Thoracic aorta (tissue), 2 donors: ENCODE measurements around the gene ZNF23. TPM values are rescaled to one million over a fixed set of nuclear protein-coding genes. Genes with fewer than 3 reads are reported as not detected.

Experiments used
- ATAC-seq: fragments of 150-250 bp; one replicate; pipeline ENCODE4 v1.8.0; 2017; ENCODE audit warnings: low read depth; ENCODE audit not compliant: insufficient number of reproducible peaks, low FRiP score
- DNase-seq: peaks from one replicate; pipeline ENCODE4 v3.0.0-alpha.2; 2020; ENCODE audit warnings: low spot score
- H3K27ac ChIP-seq, 2 donors: fragments of 200-600 bp; sonication (generic); 1 replicate in 1 of 2; 2 replicates in 1 of 2; pipeline ENCODE4 v1.5.1; 2016; ENCODE audit warnings: mild to moderate bottlenecking in 2 of 2, moderate library complexity in 2 of 2
- H3K27me3 ChIP-seq: fragments of 200-600 bp; sonication (generic); replicated peaks from 2 replicates; pipeline ENCODE4 v1.6.0; 2016; ENCODE audit warnings: mild to moderate bottlenecking; ENCODE audit not compliant: insufficient read depth
- H3K36me3 ChIP-seq: fragments of 200-600 bp; sonication (generic); one replicate; pipeline ENCODE4 v1.5.1; 2016
- H3K4me1 ChIP-seq, 2 donors: fragments of 200-600 bp; sonication (generic); 1 replicate in 1 of 2; 2 replicates in 1 of 2; pipeline versions ENCODE4 v1.5.1 to v1.6.0; 2016; ENCODE audit warnings: low read depth in 2 of 2, mild to moderate bottlenecking in 1 of 2; ENCODE audit not compliant: control insufficient read depth in 1 of 2
- H3K4me3 ChIP-seq: fragments of 200-600 bp; sonication (generic); 2 replicates; pipeline ENCODE4 v1.5.1; 2016; ENCODE audit warnings: mild to moderate bottlenecking
- H3K9me3 ChIP-seq: fragments of 200-600 bp; sonication (generic); 2 replicates; pipeline ENCODE4 v1.5.1; 2016
- total RNA-seq, 2 donors: library from RNA; depleted of rRNA; stranded (reverse); fragments of >200 nt; gene quantifications; one replicate each; pipeline versions ENCODE4 v1.1.0 to v1.2.3, GENCODE V29; 2016
- TF ChIP-seq, protein P1 (sequence below): fragments of 200-600 bp; sonication (generic); IDR thresholded peaks from one replicate; pipeline ENCODE4 v1.5.1; 2019; ENCODE audit warnings: antibody characterized with exemption

ZNF23 gene
- total RNA-seq, 2 donors from 2014 or later: 3.9 to 10.1 TPM

DNA sequence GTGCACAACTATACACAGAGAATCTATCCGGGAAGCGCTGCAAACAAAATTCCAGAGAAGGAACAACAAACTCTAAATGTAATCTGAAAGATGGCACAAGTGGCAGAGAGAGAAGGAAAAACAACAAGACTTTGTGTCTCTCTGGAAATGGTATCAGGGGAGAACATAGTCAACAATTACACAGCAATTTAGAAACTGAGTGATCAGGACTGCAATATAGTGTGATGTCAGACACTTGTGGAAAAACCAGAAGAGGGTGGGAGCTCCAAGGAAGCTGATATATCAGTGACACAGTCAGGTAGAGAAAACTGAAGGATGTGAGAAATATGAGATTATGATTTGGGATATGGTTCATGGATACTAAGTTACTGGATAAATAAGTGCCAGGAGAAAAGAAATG is 18.9 kb upstream of the ZNF23 start:
- H3K36me3 ChIP-seq: peaks cover 15% of the 10 kb centered on the region
- TF ChIP-seq, protein P1, sequence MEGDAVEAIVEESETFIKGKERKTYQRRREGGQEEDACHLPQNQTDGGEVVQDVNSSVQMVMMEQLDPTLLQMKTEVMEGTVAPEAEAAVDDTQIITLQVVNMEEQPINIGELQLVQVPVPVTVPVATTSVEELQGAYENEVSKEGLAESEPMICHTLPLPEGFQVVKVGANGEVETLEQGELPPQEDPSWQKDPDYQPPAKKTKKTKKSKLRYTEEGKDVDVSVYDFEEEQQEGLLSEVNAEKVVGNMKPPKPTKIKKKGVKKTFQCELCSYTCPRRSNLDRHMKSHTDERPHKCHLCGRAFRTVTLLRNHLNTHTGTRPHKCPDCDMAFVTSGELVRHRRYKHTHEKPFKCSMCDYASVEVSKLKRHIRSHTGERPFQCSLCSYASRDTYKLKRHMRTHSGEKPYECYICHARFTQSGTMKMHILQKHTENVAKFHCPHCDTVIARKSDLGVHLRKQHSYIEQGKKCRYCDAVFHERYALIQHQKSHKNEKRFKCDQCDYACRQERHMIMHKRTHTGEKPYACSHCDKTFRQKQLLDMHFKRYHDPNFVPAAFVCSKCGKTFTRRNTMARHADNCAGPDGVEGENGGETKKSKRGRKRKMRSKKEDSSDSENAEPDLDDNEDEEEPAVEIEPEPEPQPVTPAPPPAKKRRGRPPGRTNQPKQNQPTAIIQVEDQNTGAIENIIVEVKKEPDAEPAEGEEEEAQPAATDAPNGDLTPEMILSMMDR: no peak
- no peak for DNase-seq
- no peak overlapping the region for H3K27ac ChIP-seq
- H3K9me3 ChIP-seq: no peaks in the 10 kb centered on the region
- no peak overlapping the region for H3K4me3 ChIP-seq
- peaks cover 3 to 10% of the 10 kb centered on the region in 2 donors for H3K4me1 ChIP-seq
- no peak for ATAC-seq
- no peaks in the 10 kb centered on the region for H3K27me3 ChIP-seq

DNA sequence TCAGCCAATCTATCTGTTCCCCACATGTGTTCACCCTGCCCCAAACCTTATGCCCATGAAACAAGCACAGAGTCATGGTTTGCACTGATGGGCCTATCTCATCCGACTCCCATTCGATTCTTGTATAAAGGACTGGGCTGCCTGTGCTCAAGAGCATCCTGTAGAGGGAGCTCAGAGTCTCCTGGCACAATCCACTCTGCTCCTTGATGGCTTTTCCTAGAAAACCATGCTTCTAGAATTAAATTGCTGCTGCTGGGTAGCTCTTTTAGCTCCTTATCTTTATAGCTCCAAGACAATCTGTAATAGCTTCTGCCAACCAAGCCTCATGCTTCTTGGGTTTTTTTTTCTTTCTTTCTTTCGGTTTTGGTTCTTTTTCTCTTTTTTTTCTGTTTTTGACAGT is 17.4 kb upstream of the ZNF23 start:
- ATAC-seq: no peak
- TF ChIP-seq, protein P1: peak; percentile 11
- no peak for DNase-seq
- Histone ChIP-seq H3K27ac (no peak overlapping the region), H3K9me3 (no peaks in the 10 kb centered on the region), H3K4me3 (no peak overlapping the region), H3K36me3 (peaks cover 15% of the 10 kb centered on the region), H3K4me1 (peaks cover 3 to 5% of the 10 kb centered on the region in 2 donors), H3K27me3 (no peaks in the 10 kb centered on the region)

DNA sequence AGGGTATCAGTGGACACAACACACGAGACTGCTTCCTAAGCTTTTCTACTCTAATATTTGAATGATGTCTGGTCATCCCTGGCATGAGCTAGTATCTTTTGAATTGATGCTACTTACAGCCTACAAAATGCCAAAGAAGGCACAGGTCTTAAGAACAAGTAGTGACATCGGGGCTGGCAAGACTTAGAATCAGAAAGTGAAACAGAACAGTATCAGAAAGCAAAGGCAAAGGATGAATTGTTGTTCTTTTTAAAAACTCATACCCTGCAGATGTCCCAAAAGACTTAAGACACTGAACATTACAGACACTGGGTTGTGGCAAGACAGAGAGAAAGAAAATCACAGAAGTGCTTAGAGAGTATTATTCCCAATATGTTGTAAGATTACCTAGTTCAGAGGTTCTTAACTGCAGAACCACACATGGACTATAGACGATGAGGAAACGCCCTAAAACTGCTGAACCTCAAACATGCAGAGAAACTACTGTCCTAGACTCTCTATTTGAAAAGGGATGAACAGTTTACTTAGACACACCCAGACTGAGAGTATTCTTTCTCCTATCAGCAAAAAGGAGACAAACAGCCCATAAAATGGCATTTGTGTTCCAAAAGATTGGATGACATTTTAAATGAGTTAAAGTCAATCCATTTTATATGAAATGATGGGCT is 14.5 kb upstream of the ZNF23 start:
- DNase-seq: no peak
- peaks cover 15% of the 10 kb centered on the region for H3K36me3 ChIP-seq
- no peak overlapping the region for H3K4me3 ChIP-seq
- TF ChIP-seq, protein P1: no peak
- H3K9me3 ChIP-seq: no peaks in the 10 kb centered on the region
- H3K27me3 ChIP-seq: no peaks in the 10 kb centered on the region
- H3K27ac ChIP-seq: no peak overlapping the region
- ATAC-seq: no peak
- H3K4me1 ChIP-seq: no peaks in the 10 kb centered on the region

DNA sequence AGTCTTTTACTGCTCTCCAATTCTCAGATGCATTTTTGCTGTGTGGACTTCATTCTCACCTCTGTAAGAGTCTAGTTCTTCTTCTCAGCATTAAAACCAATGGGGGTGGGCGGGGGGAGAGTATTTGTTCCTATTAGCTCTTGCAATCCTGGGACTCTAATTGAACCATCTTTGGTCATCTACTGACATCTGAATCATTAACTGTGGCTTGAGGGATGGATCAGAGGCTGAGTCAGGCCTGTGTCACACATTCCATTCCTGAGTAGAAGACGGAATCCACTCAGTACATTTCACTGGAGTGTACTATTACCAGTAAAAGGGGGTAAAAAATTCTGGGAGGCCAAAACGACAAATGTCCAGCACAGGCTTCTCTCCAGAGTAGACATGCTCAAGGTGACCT is 12.8 kb upstream of the ZNF23 start:
- H3K27me3 ChIP-seq: no peaks in the 10 kb centered on the region
- H3K36me3 ChIP-seq: peaks cover 15% of the 10 kb centered on the region
- TF ChIP-seq, protein P1: no peak
- DNase-seq: no peak
- no peaks in the 10 kb centered on the region for H3K4me1 ChIP-seq
- ATAC-seq: no peak
- no peaks in the 10 kb centered on the region for H3K9me3 ChIP-seq
- H3K4me3 ChIP-seq: no peak overlapping the region
- no peak overlapping the region for H3K27ac ChIP-seq

DNA sequence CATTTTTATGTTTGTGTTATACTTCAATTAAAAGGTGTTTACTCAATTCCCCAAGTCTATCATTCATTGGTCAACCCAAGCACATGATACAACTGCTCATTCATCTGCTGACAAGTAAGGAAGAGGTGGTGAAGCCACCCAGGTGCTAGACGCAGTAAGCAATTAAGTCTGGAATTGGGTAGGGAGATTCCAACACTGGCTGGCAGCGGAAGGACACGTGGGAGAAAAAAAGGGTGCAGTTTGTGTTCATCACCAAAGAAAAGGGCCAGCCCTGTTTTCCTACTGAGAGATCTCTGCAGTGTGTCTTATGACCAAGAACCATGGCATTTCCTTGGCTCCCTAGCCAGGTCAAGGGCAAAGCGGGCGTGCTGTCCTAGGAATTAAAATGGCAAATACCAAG is 11.8 kb upstream of the ZNF23 start:
- no peaks in the 10 kb centered on the region for H3K27me3 ChIP-seq
- no peak overlapping the region for H3K27ac ChIP-seq
- H3K4me3 ChIP-seq: no peak overlapping the region
- TF ChIP-seq, protein P1: no peak
- peaks cover 15% of the 10 kb centered on the region for H3K36me3 ChIP-seq
- DNase-seq (no peak), ATAC-seq (no peak)
- no peaks in the 10 kb centered on the region for H3K4me1 ChIP-seq
- no peaks in the 10 kb centered on the region for H3K9me3 ChIP-seq
